Panc1 (cell line): ENCODE data around the gene NCAPD2. TPM values are rescaled to one million over a fixed set of nuclear protein-coding genes. Genes with fewer than 3 reads are reported as not detected.
"Not testable (repeated sequence)": the region's sequence is repeated elsewhere in the genome, so short reads cannot be mapped to it uniquely, and the experiment has no call there.

ENCODE experiments used
- ATAC-seq: fragments of 200-7000 bp; cut with Tn5 transposase; 2 replicates; pipeline ENCODE4 v1.9.1; 2020; ENCODE audit warnings: mild to moderate bottlenecking, moderate library complexity
- BruUV-seq: library from RNA; stranded (reverse); fragments of 400-500 nt; replicated peaks from 2 replicates; lab custom pipeline; 2021; lab: Mats Ljungman, UMichigan
- CTCF ChIA-PET: fragments of 300-600 bp; sonication (Branson Sonifier 250); formaldehyde crosslinking; loops from one replicate; lab custom pipeline; 2022; ENCODE audit warnings: antibody characterized with exemption; lab: Charles Lee
- POLR2A ChIA-PET: fragments of 300-600 bp; sonication (Branson Sonifier 250); formaldehyde crosslinking; loops from one replicate; lab custom pipeline; 2022; ENCODE audit warnings: antibody characterized with exemption; lab: Charles Lee
- DNase-seq: peaks from one replicate; pipeline ENCODE4 v3.0.0-alpha.2; 2010; ENCODE audit warnings: low read depth, low spot score
- H3K27ac ChIP-seq: 2 replicates; pipeline ENCODE4 v1.5.1; 2011; ENCODE audit warnings: mild to moderate bottlenecking, low read length, inconsistent platforms
- H3K27me3 ChIP-seq: fragments of 200-500 bp; sonication (Bioruptor generic); 2 replicates; pipeline ENCODE4 v1.6.0; 2014; ENCODE audit warnings: low read length, inconsistent platforms; ENCODE audit not compliant: control insufficient read depth, insufficient read depth
- H3K36me3 ChIP-seq: fragments of 200-500 bp; sonication (Bioruptor generic); 2 replicates; pipeline ENCODE4 v1.5.1; 2014; ENCODE audit warnings: inconsistent platforms, mild to moderate bottlenecking, low read length, moderate library complexity; ENCODE audit not compliant: control insufficient read depth, insufficient read depth
- H3K4me1 ChIP-seq: 2 replicates; pipeline ENCODE4 v1.5.1; 2011; ENCODE audit warnings: inconsistent platforms, mild to moderate bottlenecking, low read length, moderate library complexity; ENCODE audit not compliant: control insufficient read depth, insufficient read depth
- H3K4me3 ChIP-seq, 2 experiments: 2 replicates each; pipeline ENCODE4 v1.5.1; 2011 to 2012; ENCODE audit warnings: low read depth in 2 of 2, low read length in 2 of 2, mild to moderate bottlenecking in 2 of 2, inconsistent platforms in 1 of 2, moderate library complexity in 1 of 2
- H3K9me3 ChIP-seq: fragments of 200-500 bp; sonication (Bioruptor generic); 2 replicates; pipeline ENCODE4 v1.5.1; 2014; ENCODE audit warnings: low read depth, mild to moderate bottlenecking, inconsistent platforms, low read length, moderate library complexity; ENCODE audit not compliant: control insufficient read depth, insufficient read depth
- CTCF ChIP-seq: fragments of 450-650 bp; IDR thresholded peaks from 2 replicates; pipeline ENCODE4 v1.5.1; 2017; ENCODE audit warnings: mild to moderate bottlenecking
- POLR2AphosphoS5 ChIP-seq: IDR thresholded peaks from 2 replicates; pipeline ENCODE4 v1.6.1; 2012; ENCODE audit warnings: mild to moderate bottlenecking, low read depth, low read length, moderate library complexity
- REST ChIP-seq, 2 experiments: IDR thresholded peaks; 2 replicates each; pipeline ENCODE4 v1.6.1; 2011 to 2012; ENCODE audit warnings: low read depth in 2 of 2, control low read depth in 1 of 2, low read length in 1 of 2, mild to moderate bottlenecking in 1 of 2, moderate library complexity in 1 of 2; ENCODE audit not compliant: insufficient read depth in 1 of 2
- SIN3A ChIP-seq: IDR thresholded peaks from 2 replicates; pipeline ENCODE4 v1.6.1; 2012; ENCODE audit warnings: low read depth, mild to moderate bottlenecking, low read length, moderate library complexity, borderline replicate concordance; ENCODE audit not compliant: insufficient read depth
- TCF7L2 ChIP-seq: IDR thresholded peaks from 2 replicates; pipeline ENCODE4 v1.6.1; 2011; ENCODE audit warnings: mild to moderate bottlenecking, low read depth, low read length, inconsistent platforms
- in situ Hi-C: cut with HindIII; loops from 2 replicates; pipeline ENCODE4 v1.10.0; 2016; ENCODE audit warnings: low sequenced_read_pairs, low pct_unique_long_range_greater_than_20kb
- intact Hi-C: fragments of 100-400 bp; cut with micrococcal nuclease; formaldehyde crosslinking; loops from one replicate; pipeline ENCODE4 v1.10.0; 2022; ENCODE audit not compliant: unreplicated experiment
- total RNA-seq: library from RNA; stranded (reverse); gene quantifications from one replicate; pipeline ENCODE4 v1.2.1, GENCODE V29; 2021; ENCODE audit not compliant: unreplicated experiment

NCAPD2 gene
- total RNA-seq, 1 experiment from 2014 or later = 80.3 TPM

GRCh38 chr12:6465467-6466183 is 28.3 kb upstream of the NCAPD2 start:
- no peak overlapping the region for H3K27ac ChIP-seq
- ChIA-PET CTCF (interaction anchor here (0.6 to 1.5 kb wide), 6 partner anchors 23 to 143 kb away, joined by 3 to 7 read pairs (median 4); no protein-coding TSS in a partner anchor), POLR2A (interaction anchor here (0.6 kb wide), 2 partner anchors 145 to 408 kb away, joined by 3 read pairs; no protein-coding TSS in a partner anchor)
- no peak overlapping the region for H3K4me3 ChIP-seq
- peaks cover 9% of the 10 kb centered on the region for H3K4me1 ChIP-seq
- BruUV-seq = no TSS peak
- no peaks in the 10 kb centered on the region; the same call in none of the 2 replicates for H3K36me3 ChIP-seq
- in situ Hi-C loops (no loop called here), intact Hi-C loops (loop anchor here (1.0 to 5.0 kb wide), 2 partner anchors 42 to 138 kb away; no protein-coding TSS in a partner anchor)
- no peaks in the 10 kb centered on the region for H3K27me3 ChIP-seq
- ATAC-seq = peak; percentile 64; the same call in 1 of the 2 replicates
- H3K9me3 ChIP-seq = no peaks in the 10 kb centered on the region
- peak; percentile 83 for TF ChIP-seq CTCF
- TF ChIP-seq REST (IDR thresholded peaks at IDR 0.05; ENCODE audit: insufficient read depth in 1 of 2, low read depth in 2 of 2, low read length in 1 of 2) = no peak
- TF ChIP-seq POLR2AphosphoS5 = no peak
- TF ChIP-seq SIN3A = no peak
- TF ChIP-seq TCF7L2 = no peak
- peak; percentile 41 for DNase-seq

GRCh38 chr12:6466184-6466573 is 27.7 kb upstream of the NCAPD2 start:
- no peak overlapping the region for H3K4me3 ChIP-seq
- BruUV-seq = no TSS peak
- ChIA-PET POLR2A (interaction anchor here (0.6 kb wide), 1 partner anchor 407 kb away, joined by 3 read pairs; no protein-coding TSS in a partner anchor), CTCF (interaction anchor here (0.7 to 1.5 kb wide), 3 partner anchors 89 to 143 kb away, joined by 4 to 7 read pairs (median 4); no protein-coding TSS in a partner anchor)
- DNase-seq (no peak), ATAC-seq (no peak)
- no peak for TF ChIP-seq POLR2AphosphoS5
- no peak for TF ChIP-seq SIN3A
- no peak for TF ChIP-seq TCF7L2
- TF ChIP-seq REST (IDR thresholded peaks at IDR 0.05; ENCODE audit: insufficient read depth in 1 of 2, low read depth in 2 of 2, low read length in 1 of 2) = no peak
- TF ChIP-seq CTCF = no peak
- no peaks in the 10 kb centered on the region for H3K9me3 ChIP-seq
- intact Hi-C loops = loop anchor here (5.0 kb wide), 1 partner anchor 139 kb away; no protein-coding TSS in a partner anchor
- peaks cover 11% of the 10 kb centered on the region for H3K4me1 ChIP-seq
- no peaks in the 10 kb centered on the region for H3K27me3 ChIP-seq
- no peak overlapping the region for H3K27ac ChIP-seq
- in situ Hi-C loops = no loop called here
- H3K36me3 ChIP-seq = no peaks in the 10 kb centered on the region; the same call in none of the 2 replicates

- ATAC-seq, H3K4me3 ChIP-seq, DNase-seq, H3K27me3 ChIP-seq, in situ Hi-C loops, H3K36me3 ChIP-seq, H3K9me3 ChIP-seq, CTCF ChIA-PET, H3K27ac ChIP-seq, BruUV-seq, POLR2A ChIA-PET: not testable (repeated sequence)
- H3K4me1 ChIP-seq = peaks cover 14% of the 10 kb centered on the region
- intact Hi-C loops = loop anchor here (5.0 kb wide), 1 partner anchor 139 kb away; no protein-coding TSS in a partner anchor
Observed at GRCh38 chr12:6466751-6467150, 27.2 kb upstream of the NCAPD2 start.
